GM18909 (cell line): ENCODE results near the gene FAM149B1.
"Not testable (repeated sequence)": the region's sequence is repeated elsewhere in the genome, so short reads cannot be mapped to it uniquely, and the experiment has no call there.

Experiments
- ATAC-seq: cut with Tn5 transposase; IDR thresholded peaks from one replicate; pipeline ENCODE4 v1.9.1; 2021; ENCODE audit warnings: mild to moderate bottlenecking; ENCODE audit not compliant: unreplicated experiment, poor library complexity

The FAM149B1 gene

DNA sequence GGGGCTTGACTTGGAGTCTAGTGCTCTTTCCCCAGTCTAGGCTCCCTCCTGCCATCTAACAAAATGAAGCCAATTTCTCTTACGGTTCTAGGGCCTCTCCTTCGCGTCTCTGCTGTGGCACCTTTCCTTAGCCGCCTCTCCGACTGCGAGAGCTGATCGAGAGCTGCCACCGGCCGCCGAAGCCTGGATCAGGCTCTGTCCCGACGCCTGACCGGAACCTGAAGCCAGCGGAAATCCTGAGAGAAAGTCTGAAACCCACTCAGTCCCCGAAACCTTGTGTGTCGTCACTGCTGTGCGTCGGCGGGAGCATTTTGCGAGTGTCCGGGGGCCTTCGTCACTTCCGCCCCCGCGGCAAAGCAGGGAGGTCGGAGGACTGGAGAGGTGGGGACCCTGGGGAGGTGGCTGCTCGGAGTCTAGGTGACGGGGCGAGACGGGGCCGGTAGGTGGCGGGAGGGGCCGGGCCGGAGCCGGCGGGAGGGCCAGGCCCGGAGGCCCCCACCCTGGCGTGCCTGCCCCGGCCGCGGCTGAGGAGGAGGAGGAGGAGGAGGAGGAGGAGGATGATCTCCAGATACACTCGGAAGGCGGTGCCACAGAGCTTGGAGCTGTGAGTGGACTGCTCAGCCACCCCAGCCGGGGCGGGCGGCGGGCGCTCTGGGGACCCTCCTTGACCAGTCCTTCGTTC, at the start of gene FAM149B1, which contains the start of gene ECD:
Gene FAM149B1 (plus strand): TSS at position 337 of the 682 bp plus-strand sequence. CDS start 221 bp downstream, at position 558.
Gene ECD (minus strand): TSS at position 226 of the 682 bp plus-strand sequence. CDS start 4,071 bp downstream, outside the sequence.
- peak; percentile 93 for ATAC-seq

DNA sequence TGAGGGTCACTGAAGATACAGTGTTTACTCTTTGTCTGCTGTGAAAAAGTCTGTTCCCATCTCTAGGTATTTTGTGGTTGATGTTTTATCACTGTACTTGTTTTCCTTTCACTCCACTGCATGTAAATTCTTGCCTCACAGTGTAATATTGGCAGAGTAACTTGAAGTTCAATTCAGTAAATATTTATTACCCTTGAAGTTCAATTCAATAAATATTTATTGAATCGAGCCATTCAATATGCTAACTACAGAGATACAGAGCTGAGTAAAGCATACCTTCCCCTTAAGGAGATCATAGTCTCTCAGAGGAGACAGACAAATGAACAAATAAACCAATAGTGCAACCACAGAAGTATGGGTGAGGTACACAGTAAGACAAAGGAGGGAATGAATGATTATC, 48.5 kb upstream of the FAM149B1 start:
- ATAC-seq, result no peak

DNA sequence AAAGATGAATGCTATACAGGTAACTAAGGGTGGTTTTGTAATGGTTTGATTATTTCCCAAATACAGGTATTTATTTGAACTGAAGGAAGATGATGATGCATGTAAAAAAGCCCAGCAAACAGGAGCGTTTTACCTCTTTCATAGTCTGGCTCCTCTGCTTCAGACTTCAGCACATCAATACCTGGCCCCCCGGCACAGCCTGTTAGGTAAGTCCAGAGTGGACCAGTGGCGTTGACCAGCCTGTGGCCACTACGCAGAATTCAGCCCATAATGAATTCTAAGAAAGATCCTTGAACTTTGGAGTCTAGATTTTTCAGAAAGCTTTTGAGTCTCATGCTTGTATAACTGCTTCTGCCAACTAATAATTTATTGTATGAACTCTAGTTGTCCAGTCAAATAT, 48.0 kb upstream of the FAM149B1 start:
- ATAC-seq, result no peak

- ATAC-seq, result no peak
Observed at GRCh38 chr10:73126343-73126742, 41.6 kb upstream of the FAM149B1 start.

DNA sequence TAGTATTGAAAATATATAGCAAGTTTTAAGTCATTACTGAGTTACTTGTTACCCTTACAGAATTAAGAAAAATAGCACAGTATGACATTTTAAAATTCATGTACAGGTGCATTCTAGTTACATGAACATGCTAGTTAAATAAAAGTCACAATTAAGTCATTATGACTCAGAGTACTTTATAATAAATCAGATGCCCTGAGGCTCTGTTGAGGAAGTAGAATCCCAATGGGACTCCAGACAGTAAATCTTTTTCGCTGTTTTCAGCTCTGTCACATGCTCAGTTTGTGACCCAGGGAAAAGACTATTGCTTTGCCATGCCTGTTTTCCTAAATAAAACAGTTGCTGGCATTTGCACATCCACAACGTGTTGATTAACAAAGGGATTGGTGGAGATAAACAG, 36.6 kb upstream of the FAM149B1 start:
- ATAC-seq, result no peak

DNA sequence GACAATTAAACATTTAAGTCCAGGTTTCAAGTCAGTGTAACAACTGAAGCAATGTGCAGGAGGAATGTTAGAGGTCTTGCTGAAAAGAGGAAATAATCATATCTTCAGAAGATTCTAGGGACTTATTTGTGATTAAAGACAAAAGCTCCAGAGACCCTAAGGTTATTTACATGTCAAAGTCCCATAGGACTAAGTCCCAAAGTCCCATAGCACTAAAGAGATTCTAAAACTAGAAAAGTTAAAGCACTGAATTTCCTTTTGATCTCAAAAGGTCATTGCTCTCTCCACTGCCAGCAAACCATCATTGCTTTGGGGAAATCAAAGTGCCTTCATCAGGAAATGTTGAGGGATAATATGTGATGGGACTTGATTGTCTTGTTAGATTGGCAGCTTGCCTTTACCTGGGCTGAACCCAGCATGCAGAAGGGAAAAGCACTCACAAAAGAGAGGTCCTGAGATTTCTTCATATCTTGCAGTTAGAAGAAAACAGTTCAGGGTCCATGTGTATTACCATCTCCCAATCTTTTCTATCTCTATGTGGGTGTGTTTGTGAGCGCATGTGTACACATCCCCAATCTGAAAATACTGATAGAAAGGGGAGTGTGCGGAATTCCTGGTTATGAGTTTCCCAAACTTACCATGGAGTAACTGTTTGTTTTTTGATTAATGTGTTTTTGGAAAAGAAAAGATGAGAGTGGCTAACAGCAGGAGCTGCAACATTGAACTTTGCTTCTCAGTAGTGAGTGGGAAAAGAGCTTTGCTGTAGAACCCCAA, 35.8 kb upstream of the FAM149B1 start:
- no peak for ATAC-seq

DNA sequence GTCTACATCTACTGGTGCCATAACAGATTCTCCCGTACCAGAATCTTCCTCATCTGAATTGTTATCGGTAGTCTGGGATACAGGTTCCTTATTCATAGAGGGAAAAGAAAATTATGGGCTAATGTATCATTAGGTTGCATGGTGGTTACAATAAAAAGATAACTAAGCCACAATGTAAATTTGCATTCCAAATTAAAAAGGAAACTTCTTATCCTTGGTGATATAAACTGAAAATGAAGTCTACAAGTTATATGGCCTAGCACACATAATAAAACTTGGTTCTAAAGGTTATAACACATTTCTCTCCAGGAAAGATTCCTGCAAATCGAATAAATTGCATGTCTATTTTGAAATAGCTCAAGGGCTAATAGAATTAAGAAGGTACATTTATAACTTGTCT, 33.2 kb upstream of the FAM149B1 start:
- no peak for ATAC-seq

- no peak for ATAC-seq
Observed at GRCh38 chr10:73136627-73137026, 31.3 kb upstream of the FAM149B1 start.

GRCh38 chr10:73139251-73139650, 28.7 kb upstream of the FAM149B1 start:
- ATAC-seq, result no peak

- no peak for ATAC-seq
Observed at GRCh38 chr10:73141603-73142002, 26.3 kb upstream of the FAM149B1 start.

- ATAC-seq, result not testable (repeated sequence)
Observed at GRCh38 chr10:73150633-73151413, 17.1 kb upstream of the FAM149B1 start.

GRCh38 chr10:73152009-73152408, 15.9 kb upstream of the FAM149B1 start:
- no peak for ATAC-seq

GRCh38 chr10:73156054-73156453, 11.9 kb upstream of the FAM149B1 start:
- no peak for ATAC-seq

GRCh38 chr10:73159038-73159648, 8.8 kb upstream of the FAM149B1 start:
- ATAC-seq, result no peak

- ATAC-seq, result no peak
Observed at GRCh38 chr10:73161079-73161478, 6.8 kb upstream of the FAM149B1 start.

DNA sequence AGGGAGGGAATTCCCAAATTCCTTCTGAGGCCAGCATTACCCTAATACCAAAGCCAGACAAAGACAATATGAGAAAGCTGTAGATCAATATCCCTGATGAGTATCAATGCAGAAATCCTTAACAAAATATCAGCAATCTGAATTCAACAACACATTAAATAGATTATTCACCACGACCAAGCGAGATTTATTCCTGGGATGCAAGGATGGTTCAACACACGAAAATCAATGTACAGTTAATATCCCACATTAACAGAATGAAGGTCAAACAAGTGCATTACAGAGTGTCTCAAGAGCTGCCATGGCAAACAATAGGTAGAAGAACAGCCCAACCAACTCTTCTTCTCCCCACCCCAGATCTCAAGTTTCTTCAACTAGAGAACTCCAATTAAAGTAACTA, 6.3 kb upstream of the FAM149B1 start:
- no peak for ATAC-seq

DNA sequence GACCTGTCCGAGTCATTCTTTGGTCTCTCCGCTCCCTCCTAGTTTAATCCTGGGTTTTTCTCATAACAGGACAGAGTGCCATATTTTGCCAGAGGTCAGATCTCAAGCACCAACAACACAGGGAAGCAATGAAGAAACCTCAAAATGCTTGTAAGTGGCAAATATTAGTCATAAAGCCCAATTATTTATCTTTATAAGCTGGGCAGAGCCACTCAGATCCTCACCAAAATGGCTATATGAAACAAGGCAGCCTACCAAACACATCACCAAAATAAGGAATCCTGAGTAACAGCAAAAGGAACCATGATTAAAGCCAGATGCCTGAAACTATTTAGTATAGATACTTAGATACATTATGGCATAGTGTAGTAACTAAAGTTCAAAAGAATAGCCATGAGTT, 4.8 kb upstream of the FAM149B1 start:
- no peak for ATAC-seq

GRCh38 chr10:73166972-73167371, 947 bp upstream of the FAM149B1 start:
- ATAC-seq, result no peak

DNA sequence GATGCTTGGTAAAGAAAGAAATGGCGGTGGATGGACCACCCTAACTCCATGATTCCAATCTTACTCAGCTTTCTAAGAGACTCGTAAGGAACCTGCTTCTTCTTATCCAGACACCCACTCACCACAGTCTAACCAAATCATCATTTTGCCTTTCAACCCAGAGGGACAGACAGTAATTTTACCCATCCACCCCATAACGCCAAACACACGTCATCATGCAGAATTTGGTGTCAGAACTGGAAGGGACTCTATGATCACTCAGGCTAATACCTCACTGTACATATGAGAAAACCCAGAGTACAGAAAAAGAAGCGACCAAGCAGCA, 499 bp upstream of the FAM149B1 start:
- ATAC-seq, result no peak

DNA sequence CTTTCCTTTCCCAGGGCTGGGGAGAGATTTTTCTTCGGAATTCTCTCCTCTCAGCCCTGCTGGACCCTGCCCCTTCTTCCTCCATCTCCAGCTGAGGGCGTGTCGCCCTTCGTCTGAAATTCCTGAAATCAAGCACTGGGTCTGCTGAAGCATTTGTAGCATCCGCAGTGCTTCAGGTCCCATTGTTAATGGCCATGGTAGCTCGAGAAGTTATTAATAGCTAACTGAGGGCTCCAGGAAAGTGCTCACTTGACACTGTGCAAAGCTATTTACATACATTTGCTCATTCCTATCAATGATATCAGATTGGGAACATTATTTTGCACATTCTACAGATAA, 515 bp downstream of the FAM149B1 start:
- ATAC-seq, result peak; percentile 30

- no peak for ATAC-seq
Observed at GRCh38 chr10:73169320-73169719, 1.4 kb downstream of the FAM149B1 start.
